Glutamatergic neuron (in vitro differentiated cells): ENCODE results near the gene LRP8. TPM values are rescaled to one million over a fixed set of nuclear protein-coding genes. Genes with fewer than 3 reads are reported as not detected.

Experiments
- DNase-seq: peaks from one replicate; pipeline ENCODE4 v3.0.0; 2022
- H3K27ac Mint-ChIP-seq: one replicate; pipeline ENCODE4 v1.8.0; 2020; ENCODE audit warnings: mild to moderate bottlenecking, mixed read lengths, inconsistent platforms; ENCODE audit not compliant: unreplicated experiment
- H3K27me3 Mint-ChIP-seq: one replicate; pipeline ENCODE4 v1.8.0; 2020; ENCODE audit warnings: mild to moderate bottlenecking, moderate library complexity, mixed read lengths, inconsistent platforms; ENCODE audit not compliant: unreplicated experiment
- H3K36me3 Mint-ChIP-seq: one replicate; pipeline ENCODE4 v1.8.0; 2020; ENCODE audit warnings: mild to moderate bottlenecking, mixed read lengths, inconsistent platforms; ENCODE audit not compliant: unreplicated experiment
- H3K4me1 Mint-ChIP-seq: one replicate; pipeline ENCODE4 v1.8.0; 2020; ENCODE audit warnings: mild to moderate bottlenecking, low read depth, mixed read lengths, inconsistent platforms; ENCODE audit not compliant: unreplicated experiment
- H3K4me3 Mint-ChIP-seq: one replicate; pipeline ENCODE4 v1.8.0; 2020; ENCODE audit warnings: mild to moderate bottlenecking, mixed read lengths, inconsistent platforms; ENCODE audit not compliant: unreplicated experiment
- H3K9me3 Mint-ChIP-seq: one replicate; pipeline ENCODE4 v1.8.0; 2020; ENCODE audit warnings: mild to moderate bottlenecking, moderate library complexity, mixed read lengths, inconsistent platforms; ENCODE audit not compliant: unreplicated experiment
- CTCF ChIP-seq: fragments of 200-600 bp; sonication (generic); IDR thresholded peaks from one replicate; pipeline ENCODE4 v1.5.0; 2021; ENCODE audit not compliant: partially characterized antibody, unreplicated experiment
- total RNA-seq: library from RNA; stranded (reverse); fragmentation: NEBNext Ultra II Directional; extraction: Animal tissue kit (Norgen Biotek cat#: 25700); gene quantifications from one replicate; pipeline ENCODE4 v1.2.1, GENCODE V29; 2021; ENCODE audit not compliant: unreplicated experiment

Gene LRP8
- total RNA-seq, 1 donor from 2014 or later, result 57.9 TPM

DNA sequence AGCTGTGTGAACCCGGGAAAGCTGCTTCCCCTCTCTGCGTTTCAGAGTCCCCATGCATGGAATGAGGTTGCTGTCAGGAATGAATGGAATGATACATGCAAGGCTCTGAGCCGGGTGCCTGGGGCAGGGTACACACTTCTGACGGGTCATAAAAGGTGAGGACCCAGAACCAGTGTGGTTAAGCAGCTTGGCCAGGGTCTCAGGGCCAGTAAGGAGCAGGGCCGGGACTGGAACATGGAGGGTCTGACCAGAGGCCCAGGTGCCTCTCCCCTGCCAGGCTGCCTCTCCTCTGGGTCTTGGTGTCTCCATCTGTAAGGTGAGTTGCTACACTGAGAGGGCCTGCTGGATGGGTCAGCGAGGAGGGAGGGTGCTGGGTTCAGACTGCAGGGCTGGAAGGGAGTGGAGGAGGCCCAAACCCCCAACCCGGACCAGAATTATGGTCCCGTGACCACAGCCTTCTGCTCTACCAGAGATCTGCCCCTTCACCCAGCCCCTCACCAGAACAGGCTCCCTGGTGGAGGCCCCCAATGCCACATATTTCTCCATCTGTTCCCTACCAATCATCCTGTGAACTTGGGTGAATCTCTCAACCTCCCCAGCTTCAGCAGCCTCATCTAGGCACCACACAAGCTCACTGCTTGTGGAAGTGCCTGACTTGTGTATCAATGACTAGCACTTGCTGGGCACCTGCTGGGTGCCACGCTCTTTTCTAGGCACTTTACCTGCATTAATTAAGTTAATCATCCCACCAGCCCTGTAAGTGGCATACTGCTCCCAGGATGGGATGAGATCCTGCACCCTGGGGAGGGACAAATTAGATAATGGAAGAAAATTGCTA, 16.2 kb upstream of the LRP8 start:
- Mint-ChIP-seq H3K9me3 (no peaks in the 10 kb centered on the region), H3K27ac (no peak overlapping the region), H3K27me3 (no peaks in the 10 kb centered on the region), H3K4me1 (no peaks in the 10 kb centered on the region), H3K36me3 (no peaks in the 10 kb centered on the region), H3K4me3 (no peak overlapping the region)
- TF ChIP-seq CTCF, result no peak
- no peak for DNase-seq

- TF ChIP-seq CTCF, result no peak
- no peaks in the 10 kb centered on the region for H3K27me3 Mint-ChIP-seq
- H3K4me3 Mint-ChIP-seq, result no peak overlapping the region
- H3K36me3 Mint-ChIP-seq, result no peaks in the 10 kb centered on the region
- H3K9me3 Mint-ChIP-seq, result no peaks in the 10 kb centered on the region
- no peak overlapping the region for H3K27ac Mint-ChIP-seq
- H3K4me1 Mint-ChIP-seq, result no peaks in the 10 kb centered on the region
- DNase-seq, result no peak
Measured at GRCh38 chr1:53342735-53343470, 15.0 kb upstream of the LRP8 start.

DNA sequence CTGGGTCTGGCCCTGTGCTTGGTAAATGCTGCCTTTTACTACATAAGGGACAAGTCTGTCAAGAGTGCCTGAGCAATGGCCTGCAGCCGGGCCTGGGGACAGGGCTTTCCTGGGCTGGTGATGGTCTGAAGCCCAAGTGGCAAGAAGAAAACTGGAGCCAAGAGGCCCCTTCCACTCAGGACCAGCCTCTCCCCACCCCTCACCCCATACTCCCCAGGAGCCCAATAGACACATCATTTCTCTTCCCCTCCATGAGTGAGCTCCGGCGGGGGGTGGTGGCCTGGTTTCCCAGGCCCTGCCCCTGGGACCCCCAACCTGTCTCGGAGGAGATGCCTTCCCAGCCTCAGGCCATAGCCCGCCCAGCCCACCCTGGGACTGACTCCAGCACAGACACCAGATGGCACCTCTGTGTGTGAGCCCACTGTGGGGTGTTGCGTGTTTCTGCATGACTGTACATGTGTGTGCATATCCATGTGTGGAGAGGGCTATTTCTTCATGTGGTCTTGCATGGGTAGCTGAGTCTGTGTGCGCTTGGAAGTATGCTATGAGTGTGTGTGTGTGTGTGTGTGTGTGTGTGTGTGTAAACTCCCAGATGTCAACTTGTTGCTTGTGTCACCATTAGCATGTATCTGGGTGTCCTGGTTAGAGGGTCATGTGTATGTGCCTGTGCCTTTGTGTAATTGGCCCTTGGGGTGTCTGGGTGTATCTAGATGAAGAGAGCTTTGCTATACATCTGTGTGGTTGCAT, 14.3 kb upstream of the LRP8 start:
- Mint-ChIP-seq H3K27me3 (no peaks in the 10 kb centered on the region), H3K36me3 (no peaks in the 10 kb centered on the region), H3K27ac (no peak overlapping the region), H3K4me1 (no peaks in the 10 kb centered on the region), H3K4me3 (no peak overlapping the region), H3K9me3 (no peaks in the 10 kb centered on the region)
- DNase-seq, result no peak
- TF ChIP-seq CTCF, result no peak

DNA sequence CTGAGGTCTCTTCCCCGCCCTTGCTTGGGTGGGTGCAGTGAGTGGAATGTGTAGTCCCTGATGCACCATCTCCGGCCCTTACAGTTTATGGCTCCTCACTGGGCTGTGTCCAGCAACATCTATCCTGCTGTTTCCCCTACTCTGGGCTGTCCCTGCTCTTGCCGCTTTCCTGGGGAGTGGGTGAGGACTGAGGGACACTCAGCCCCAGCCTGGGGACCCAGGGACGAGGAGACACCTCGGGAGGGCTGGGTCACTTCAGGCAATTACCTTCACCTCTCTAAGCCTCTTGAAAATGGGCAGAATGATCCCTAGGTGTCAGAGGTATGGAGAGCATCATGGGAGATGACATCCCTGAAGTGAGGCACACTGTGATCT, 13.6 kb upstream of the LRP8 start:
- no peaks in the 10 kb centered on the region for H3K27me3 Mint-ChIP-seq
- no peak overlapping the region for H3K4me3 Mint-ChIP-seq
- no peak for TF ChIP-seq CTCF
- no peak overlapping the region for H3K27ac Mint-ChIP-seq
- no peak for DNase-seq
- no peaks in the 10 kb centered on the region for H3K36me3 Mint-ChIP-seq
- H3K9me3 Mint-ChIP-seq, result no peaks in the 10 kb centered on the region
- no peaks in the 10 kb centered on the region for H3K4me1 Mint-ChIP-seq
